ENCODE measurements around the gene ZNF423. TPM values are rescaled to one million over a fixed set of nuclear protein-coding genes. Genes with fewer than 3 reads are reported as not detected.

Gene ZNF423
- total and polyA plus RNA-seq, 2 of the 13 experiments (the other 11 are each of a cell fraction or from before 2014, with no cell fraction given), result 0.07 to 0.31 TPM

- POLR2A ChIA-PET, result no interaction called here
- BruUV-seq (replicated peaks), result no TSS peak
- H3K4me1 ChIP-seq (ENCODE audit: insufficient read depth, low read length), result no peaks in the 10 kb centered on the region
- H3K27me3 ChIP-seq (ENCODE audit: control insufficient read depth in 1 of 2, insufficient read depth in 2 of 2, low read length in 2 of 2), result peaks cover 7 to 47% of the 10 kb centered on the region in 2 experiments; a peak in 4 of 5 replicates
- FAIRE-seq (no peak), DNase-seq (ENCODE audit: low spot score) (no peak), ATAC-seq (no peak)
- in situ Hi-C loops (cut with HindIII; ENCODE audit: extremely low pct_ligation_motif_present, low pct_unique_long_range_greater_than_20kb), result no loop called here
- no peaks in the 10 kb centered on the region for H3K79me2 ChIP-seq (ENCODE audit: insufficient read depth, low read length)
- H3K36me3 ChIP-seq (replicated peaks in 1 of 2; ENCODE audit: control insufficient read depth in 1 of 2, insufficient read depth in 2 of 2, low read length in 2 of 2), result no peaks in the 10 kb centered on the region
- no peaks in the 10 kb centered on the region for H3K9me3 ChIP-seq (ENCODE audit: low read length)
- H3K4me3 ChIP-seq (replicated peaks in 1 of 3; ENCODE audit: insufficient read depth in 1 of 3, low read depth in 2 of 3, low read length in 3 of 3), result no peak overlapping the region
- no peak overlapping the region for H2AFZ ChIP-seq (ENCODE audit: low read length)
- no peak overlapping the region for H3K27ac ChIP-seq (ENCODE audit: extremely low read length, insufficient read depth, low read length)
- intact Hi-C loops (cut with micrococcal nuclease; ENCODE audit: unreplicated experiment), result no loop called here
- H3K4me2 ChIP-seq (ENCODE audit: low read depth, low read length), result no peak overlapping the region
- no peak for TF ChIP-seq ZNF777 (CRISPR knock-in tag; IDR thresholded peaks at IDR 0.05)
- TF ChIP-seq ZNF674 (CRISPR knock-in tag; IDR thresholded peaks at IDR 0.05; ENCODE audit: low read depth), result no peak
- no peak for TF ChIP-seq CREM (IDR thresholded peaks at IDR 0.05)
- no peak for TF ChIP-seq CREM (CRISPR knock-in tag; IDR thresholded peaks at IDR 0.05)
- peak; percentile 40; the same call in 1 of the 2 replicates for TF ChIP-seq ZBTB33 (CRISPR knock-in tag; IDR thresholded peaks at IDR 0.05)
- no peak for TF ChIP-seq MLXIP (CRISPR knock-in tag; IDR thresholded peaks at IDR 0.05; ENCODE audit: borderline replicate concordance)
- H4K20me1 ChIP-seq (ENCODE audit: insufficient read depth, low read length), result no peaks in the 10 kb centered on the region
- CTCF ChIA-PET (ENCODE audit: low intra/inter-chr PET ratio, low total read pairs), result no interaction called here
- 51% methylated on average over 21 of the region's 21 CpGs for WGBS (ENCODE audit: low lambda C conversion rate)
- H3K9ac ChIP-seq (ENCODE audit: insufficient read depth, low read depth, low read length), result no peak overlapping the region
These were observed 101.2 kb downstream of the ZNF423 start for GRCh38 chr16:49754495-49755312.

Data from HepG2 (cell line).